Measurements from ENCODE around the gene DNAJC1.

GRCh38 chr10:22049635-22050034 is 46.1 kb upstream of the DNAJC1 start:
- TF ChIP-seq CEBPB (IDR thresholded peaks at IDR 0.05), result no peak
- no peak for TF ChIP-seq RAD21 (IDR thresholded peaks at IDR 0.05; ENCODE audit: low read depth)
- no peak for TF ChIP-seq NFIC (IDR thresholded peaks at IDR 0.05)
- no peak for TF ChIP-seq TCF12 (IDR thresholded peaks at IDR 0.05; ENCODE audit: low read depth)

Measured in Ishikawa (cell line).